HG02885 (cell line): ENCODE measurements around the gene MALL.
"Not testable (repeated sequence)": the region's sequence is repeated elsewhere in the genome, so short reads cannot be mapped to it uniquely, and the experiment has no call there.

Source experiments
- ATAC-seq: cut with Tn5 transposase; IDR thresholded peaks from one replicate; pipeline ENCODE4 v1.9.1; 2021; ENCODE audit warnings: mild to moderate bottlenecking; ENCODE audit not compliant: unreplicated experiment, poor library complexity

The MALL gene

DNA sequence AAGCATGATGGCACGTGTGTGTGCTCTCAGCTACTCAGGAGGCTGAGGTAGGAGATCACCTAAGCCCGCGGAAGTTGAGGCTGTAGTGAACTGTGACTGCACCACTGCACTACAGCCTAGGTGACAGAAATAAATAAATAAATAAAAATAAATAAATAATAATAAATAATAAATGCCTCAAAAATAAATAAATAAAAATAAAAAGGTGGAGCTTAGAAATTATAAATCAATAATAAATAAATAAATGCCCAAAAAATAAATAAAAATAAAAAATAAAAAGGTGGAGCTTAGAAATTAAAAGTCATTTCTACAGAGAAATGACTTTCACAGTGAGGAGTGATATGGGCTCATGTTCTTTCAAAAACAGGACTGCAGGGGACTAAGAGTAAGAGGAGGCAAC lies 6.0 kb upstream of the MALL start:
- no peak for ATAC-seq

DNA sequence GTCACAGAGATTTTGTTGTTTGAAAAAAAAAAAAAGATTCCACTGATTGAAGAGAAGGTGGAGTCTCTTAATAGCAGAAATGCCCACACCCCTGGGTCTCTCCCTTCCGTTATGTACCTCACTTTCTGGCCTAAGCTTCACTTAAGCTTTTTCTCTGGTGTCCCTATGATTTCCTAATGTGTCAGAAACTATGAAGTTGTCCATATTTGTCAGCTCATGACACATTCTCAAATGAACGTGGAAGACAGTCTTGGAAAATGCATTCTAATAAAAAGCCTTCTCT lies 5.4 kb upstream of the MALL start:
- no peak for ATAC-seq

DNA sequence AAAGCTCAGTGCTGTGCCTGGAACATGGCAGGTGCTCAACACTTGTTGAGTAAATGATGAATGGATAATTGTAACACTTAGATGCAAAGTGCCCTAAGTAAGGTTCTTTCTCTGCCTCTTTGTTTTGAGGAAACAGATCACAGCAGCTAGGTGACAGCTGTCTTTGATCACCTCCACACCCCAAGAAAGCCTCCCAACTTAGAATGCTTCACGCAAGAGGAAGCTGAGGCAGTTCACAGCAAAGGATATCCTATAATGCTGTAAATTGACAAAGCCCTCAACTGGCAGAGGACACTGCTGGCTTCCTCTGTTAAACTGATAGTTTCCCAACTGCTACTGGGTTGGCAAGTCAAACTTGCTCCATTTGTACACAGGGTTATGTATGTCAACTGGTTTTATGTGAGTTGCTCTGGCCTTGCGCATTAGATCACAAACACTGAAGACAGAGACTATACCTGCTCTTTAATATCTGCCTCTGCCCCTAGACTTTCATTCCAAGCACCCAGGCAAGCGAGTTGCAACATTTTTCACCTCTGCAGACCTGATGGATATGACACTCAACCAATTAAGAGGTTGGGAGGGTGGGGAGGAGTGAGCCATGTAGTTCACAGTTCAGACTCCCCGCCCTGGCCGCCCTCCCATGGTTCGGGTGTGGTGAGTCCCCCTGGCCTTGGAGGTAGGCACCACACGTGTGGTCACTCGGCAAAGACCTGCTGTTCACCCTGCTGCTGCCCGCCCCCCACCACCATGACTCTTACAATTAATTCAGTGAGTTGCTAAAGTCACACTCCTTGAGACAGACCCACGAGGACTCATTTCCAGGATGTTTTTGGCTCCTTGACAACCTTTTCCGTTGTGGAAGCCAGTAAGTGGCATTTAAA lies 4.8 kb upstream of the MALL start:
- no peak for ATAC-seq

DNA sequence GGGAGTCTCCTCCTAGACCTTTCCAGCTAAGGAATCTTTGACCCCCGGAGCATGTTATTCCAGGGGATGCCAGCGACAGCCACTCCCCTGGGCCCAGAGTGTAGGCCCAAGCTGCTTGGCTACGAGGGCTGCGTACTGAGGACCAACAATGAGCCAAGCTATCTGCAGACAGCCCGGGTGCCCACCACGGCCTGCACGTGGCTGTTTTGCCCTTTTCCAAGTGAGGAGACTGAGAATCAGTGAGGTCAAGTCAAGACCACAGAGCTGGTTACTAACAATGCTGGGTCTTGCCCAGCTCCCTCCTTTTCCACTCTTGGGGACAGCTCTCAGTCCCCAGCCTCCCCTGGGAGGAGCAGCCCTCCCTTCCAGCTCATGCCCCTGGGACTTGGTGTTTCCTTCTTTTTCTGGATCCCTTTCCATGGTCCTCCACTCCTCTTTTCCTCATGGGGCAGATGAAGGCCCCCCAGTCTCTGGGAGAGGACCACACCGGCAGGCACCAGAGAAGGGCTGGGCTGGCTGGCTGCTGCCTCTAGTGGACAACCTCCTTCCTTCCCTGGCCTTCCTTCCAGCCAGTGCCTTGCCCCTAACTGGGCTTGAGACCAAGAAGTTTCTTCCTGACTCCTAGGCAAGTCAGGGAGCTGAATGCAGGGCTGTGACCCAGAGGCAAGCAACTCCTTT lies 550 bp upstream of the MALL start:
- no peak for ATAC-seq

DNA sequence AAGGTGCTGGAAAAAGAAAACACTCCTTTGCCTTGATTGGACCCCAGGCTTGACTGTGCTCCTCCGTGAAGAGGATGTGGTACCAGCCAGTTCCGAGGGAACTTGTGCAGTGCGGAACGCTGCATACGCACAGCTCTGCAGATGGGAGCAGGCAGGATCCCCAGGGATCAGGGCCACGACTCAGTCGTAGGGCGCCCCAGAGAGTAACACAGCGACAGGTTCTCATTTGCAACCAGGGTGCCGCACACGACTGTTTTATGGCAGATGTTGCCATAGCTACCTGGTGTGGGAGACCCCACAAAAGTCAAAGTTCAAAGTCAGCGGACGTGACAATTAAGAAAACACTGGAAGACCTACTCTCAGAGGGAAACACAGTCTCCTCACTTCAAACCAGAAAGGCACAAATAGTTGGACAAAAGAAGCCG lies 779 bp downstream of the MALL start:
- no peak for ATAC-seq

DNA sequence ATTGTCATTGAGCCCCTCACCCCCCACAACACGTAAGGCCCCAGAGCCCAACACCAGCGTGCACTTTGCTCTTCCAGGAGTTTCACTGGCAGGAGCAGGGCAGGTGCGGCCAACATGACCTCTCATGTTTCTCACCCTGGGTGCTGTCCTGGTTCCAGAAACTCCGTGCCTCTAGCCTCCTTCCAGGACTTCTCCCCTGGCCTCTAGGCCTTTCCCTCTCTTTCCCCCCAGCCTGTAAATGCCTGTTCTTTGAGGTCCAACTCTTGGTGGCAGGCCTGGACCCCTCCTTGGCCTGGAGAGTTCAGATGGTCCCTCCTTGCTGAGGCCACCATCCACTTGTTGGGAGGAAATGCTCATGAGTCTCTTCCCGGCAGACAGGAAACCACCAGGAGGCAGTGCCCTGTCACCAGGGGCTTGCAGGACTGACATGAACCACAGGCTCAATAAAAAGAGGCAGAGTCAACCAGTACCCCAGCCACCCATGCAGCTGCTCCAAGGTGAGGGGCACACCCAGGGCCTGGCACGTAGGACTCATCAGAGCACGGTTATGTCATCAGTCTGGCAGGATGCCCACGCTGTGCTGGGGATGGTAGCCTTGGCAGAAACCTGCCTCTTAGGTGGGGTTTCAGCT lies 1.5 kb downstream of the MALL start:
- ATAC-seq: no peak

DNA sequence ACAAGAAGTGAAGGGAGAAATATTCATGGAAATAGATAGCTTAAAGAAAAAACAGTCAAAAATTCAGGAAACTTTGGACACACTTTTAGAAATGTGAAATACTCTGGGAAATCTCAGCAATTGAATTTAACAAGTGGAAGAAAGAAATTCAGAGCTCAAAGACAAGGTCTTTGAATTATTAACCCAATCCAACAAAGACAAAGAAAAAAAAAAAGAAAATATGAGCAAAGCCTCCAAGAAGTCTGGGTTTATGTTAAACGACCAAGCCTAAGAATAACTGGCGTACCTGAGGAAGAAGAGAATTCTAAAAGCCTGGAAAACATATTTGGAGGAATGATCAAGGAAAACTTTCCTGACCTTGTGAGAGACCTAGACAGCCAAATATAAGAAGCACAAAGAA lies 7.3 kb downstream of the MALL start:
- not testable (repeated sequence) for ATAC-seq

DNA sequence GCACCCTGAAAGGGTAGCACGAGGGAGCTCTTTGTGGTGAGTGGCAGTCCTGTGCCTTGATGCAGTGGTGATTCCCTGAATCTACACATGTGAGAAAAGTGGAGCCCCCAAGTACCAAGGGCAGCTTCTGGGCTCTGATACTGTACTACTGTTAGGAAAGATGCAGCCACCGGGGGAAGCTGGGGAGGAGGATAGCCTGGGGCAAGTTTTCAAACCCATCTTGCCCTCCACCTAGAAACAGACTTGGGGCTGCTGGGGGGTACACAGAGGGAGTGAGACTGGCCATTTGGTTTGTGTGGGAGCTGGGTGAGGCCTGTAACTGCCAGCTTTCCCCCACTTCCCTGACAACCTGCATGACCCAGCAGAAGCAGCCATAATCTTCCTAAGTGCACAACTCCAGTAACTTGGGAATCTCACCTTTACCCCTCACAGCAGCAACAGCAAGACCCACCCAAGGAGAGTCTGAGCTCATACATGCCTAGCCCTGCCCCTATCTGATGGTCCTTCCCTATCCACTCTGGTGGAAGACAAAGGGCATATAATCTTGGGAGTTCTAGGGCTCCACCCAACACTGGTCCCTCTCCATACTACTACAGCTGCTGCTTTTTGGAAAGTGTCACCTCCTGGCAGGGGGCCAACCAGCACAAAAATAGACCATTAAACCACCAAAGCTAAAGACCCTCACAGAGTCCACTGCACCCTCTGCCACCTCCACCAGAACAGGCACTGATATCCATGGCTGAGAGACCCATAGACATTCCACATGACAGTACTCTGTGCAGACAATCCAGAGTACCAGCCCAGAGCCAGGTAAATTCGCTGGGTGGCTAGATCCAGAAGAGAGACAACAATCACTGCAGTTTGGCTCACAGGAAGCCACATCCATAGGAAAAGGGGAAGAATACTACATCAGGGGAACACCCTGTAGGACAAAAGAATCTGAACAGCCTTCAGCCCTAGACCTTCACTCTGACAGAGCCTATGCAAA lies 8.2 kb downstream of the MALL start:
- no peak for ATAC-seq

DNA sequence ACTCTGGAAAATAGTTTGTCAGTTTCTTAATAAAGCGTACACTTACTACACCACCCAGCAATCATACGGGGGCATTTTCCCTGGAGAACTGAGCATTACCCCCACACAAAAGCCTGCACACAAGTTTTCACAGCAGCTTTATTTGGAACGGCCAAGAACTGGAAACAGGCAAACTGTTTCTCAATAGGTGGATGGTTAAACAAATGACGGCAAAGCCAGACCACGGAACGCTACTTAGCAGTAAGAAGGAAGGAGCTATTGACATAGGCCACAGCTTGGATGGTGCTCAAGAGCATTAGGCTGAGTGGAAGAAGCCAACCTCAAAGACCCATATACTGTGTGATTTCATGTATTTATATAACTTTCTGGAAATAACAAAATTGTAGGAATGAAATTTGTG lies 9.0 kb downstream of the MALL start:
- no peak for ATAC-seq

DNA sequence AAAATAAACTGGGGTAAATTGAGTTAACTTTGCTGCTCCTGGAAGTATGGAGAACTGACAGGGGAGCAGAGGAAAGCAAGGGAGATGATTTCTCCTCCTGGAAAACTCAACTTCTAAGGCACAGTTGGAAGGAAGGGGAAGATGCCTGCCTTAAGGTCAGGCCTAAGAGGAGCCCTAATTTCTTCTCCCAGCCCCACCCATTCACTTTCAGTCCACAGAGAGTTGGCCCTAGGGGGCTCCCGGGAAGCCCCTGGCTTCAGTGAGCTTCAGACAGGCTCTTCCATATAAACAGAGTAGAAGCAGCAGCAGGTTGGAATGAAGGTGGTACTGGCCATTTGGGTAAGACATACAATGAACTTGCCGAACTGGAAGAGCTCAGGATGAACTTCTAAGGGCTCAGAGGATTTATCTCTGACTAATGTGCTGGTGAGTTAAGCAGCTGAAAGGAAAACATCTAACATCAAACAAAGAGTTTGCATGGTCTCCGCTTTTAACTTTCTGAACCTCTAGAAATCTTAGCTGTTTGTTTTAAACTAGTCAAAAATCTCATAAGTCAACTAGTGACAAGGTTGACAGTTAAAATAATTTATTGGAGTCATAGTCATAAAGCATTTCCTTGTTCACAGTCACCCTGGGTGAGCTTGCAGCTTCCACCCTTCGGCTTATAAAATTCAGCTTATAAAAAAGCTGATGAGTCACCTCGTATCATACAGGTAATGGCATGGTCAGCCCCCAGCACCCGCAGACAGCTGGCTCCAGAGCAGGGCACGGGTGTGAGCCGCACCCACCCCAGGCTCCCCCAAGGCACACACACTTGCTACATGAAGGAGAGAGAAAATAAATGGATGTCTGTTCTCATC lies 9.8 kb downstream of the MALL start:
- ATAC-seq: no peak

DNA sequence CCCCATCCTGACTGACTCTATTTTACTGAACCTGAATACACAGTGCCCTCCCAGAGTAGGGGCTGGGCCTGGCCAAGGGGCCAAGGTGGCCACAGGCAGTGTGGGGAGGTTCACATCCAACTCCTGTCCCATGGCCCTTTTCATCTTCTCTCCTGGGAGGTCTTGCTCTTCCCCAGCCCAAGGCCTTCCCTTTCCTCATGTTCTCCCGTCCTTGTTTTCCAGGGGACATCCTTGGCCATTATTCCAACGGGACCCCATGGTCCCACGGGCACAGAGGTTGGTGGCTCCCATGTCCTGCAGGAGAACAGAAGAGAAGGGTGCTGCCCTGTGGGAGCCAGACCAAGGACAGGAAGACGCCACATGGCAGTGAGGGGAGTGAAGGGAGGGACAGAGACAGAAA lies 10.4 kb downstream of the MALL start:
- no peak for ATAC-seq

DNA sequence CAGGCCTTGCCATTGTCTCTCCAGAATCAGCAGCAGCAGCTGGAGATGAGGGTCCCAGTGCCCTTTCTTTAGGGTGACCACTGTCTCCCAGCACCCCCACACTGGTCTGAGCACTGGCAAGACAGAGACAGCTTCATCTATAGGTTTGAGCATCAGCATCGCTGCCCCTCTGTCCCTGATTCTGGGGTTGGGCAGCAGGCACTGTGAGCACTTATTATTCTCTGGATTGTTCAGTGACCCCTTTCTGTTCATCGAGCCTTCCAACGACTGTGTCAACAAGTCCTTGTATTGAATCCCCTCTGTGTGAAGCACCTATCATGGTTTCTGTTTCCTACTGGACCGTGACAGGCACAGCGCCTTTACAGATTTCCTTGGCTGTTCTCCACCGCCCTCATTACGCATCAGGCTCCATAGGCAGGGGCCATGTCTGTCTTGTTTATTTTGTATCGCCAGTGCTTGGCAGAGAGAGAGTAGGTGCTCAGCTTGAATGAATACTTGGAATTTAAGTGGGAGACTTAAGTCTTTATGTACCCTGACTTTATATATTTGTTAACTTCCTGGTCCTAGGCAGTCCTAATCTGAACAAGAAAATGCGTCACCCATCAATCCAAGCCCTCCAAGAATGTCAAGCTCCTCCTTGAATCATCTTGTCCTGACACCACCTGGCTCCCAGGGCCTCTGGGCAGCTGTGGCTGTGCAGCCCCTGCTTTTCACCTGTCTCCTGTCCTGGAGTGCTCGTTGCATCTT lies 11.4 kb downstream of the MALL start:
- no peak for ATAC-seq

DNA sequence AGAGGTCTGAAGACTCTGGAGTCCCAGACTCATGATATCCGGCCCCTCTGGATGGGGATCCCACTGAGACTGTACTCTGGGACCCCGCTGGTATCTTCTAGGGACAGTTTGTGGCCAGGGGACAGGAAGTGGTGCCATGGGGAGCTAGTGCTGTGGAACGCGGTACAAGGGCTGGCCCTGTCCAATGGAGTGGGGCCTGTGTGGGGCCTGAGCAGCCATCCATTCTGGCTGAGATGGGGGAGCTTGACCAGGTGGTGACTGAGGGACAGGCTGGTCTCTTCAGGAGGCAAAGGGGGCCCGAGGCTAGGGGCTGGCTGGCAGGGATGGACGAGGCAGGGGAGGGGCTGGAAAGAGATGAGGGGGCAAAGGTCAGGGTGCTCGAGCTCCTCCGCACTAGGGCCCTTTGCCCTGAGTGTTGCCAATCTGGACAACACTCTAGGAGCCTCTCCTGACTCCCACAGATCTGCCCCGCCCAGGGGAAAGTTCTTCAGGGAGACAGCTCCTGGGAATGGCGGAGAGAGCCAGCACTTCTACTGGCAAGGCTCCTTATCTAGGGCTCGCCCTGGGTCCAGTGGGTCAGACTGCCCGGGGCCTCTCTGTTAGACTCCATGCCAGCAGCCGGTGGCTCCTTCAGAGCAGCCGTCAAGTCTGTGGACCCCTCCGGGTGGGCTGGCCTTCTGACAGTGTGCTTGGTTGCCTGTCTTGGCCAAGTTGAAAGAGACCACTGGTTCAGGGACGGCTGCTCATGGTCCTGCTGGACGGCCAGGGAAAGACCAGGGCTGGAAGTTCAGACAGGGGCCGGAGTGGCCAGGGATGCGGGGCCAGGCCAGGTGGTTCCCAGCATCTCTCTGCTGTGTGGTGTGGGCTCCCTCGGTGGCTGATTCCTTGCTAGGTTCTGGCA lies 12.3 kb downstream of the MALL start:
- ATAC-seq: no peak

DNA sequence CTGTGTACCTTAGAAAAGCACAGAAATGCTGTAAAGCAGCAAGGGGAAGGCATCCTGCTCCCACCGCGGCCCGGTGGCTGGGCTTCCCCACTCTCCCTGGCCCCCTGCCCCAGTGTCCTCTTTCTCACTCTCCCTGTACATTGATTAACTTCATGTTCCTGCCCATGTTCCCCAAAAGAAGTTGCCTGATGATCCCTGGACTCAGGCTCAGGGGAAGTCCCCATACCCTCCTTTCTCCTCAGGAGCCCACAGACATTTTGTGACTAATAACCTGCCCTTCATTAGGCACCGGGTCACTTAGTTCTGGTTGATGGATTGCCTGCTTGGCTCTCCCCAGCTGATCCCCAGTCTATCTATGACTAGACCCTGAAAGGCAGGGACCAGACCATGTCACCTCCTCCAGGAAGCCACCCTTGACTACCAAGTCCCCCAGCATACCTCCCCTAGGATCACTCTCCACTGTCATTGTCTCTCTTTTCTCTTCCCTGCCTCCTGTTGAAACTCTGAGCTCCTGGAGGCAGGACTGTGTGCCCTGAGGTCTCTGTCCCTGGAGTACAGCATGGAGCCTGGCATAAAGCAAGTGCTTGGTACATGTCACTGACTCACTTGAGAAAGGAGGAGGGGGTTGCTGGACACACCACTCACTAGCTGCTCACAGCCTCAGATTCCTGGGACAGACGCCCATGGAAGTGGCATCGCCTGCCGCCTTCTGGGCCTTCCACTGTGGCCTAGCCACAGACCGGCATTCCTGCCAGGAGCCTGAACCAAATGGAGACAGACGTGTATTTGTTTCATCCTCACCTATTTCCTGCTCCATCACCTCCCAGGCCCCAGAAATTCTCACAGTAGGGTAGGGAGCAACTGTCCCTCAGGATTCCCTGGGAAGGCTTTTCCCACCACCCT lies 13.5 kb downstream of the MALL start:
- ATAC-seq: no peak

DNA sequence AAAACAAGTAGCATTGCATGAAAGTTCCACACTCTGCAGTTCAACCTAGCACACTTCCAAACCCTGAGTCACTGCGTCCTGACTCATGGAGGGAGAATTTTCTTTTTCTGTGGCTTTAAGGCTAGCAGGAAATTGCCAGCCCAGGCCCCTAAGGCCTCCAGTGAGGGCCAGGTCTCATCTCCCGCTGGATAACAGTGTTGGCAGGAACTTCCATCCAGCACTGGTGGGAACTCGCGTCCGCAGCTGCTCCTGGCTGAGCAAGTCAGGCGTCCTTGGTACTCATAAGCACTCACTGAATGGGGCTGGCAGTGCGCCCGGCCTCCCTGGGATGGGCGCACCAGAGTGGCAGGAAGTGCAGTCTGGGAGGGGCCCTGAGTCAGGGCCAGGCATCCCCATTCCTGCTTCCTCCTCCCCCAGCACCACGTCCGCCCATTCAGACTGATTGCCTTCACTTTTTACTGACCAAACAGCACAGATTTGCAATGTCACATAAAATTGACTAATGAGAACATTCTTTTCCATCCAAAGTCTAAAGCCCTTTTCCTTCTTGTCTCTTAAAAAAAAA lies 14.3 kb downstream of the MALL start:
- no peak for ATAC-seq

DNA sequence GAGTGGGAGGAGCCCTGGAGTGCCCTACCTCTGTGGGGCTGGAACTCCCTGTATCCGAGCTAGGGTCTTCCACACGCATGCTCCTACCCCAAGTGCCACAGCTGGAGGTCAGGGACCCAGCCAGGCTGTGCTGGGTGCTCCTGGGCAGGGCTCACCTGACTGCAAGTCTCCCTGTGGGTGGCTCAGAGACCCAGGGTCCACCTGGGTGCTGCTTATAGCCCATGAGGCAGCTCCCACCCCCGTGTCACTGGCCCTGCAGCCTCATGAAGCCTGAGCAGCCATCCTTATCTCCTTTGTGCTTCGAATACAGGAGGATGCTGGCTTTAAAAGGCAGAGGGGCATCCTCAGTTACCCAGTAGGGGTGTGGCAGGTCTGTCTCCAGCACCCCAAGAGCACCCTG lies 14.7 kb downstream of the MALL start:
- not testable (repeated sequence) for ATAC-seq

DNA sequence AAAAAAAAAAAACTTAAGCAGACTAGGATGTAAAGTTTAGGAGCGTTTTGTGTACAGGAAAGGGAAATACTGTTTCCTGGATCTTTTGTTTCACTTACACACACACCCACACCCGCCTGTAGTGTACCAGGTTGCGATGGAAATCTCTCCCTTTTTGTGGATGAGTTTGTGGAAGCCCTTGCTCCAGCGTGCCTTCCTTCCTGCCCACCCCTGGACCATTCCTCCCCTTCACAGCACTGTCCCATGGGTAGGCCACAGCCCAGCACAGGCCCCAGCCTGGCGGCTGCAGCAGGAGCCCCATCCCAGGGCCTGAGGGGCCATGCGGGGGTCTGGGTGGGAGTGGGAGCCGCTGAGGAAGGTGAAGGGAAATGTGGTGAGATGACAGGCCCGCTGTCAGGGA lies 15.1 kb downstream of the MALL start:
- ATAC-seq: no peak
